Upper lobe of left lung (tissue), 4 donors: ENCODE measurements around the gene ATOH8.

Experiments used
- EP300 ChIP-seq, 4 donors: sonication (generic); formaldehyde crosslinking; IDR thresholded peaks; one replicate each; pipeline ENCODE4 v1.5.1; 2017; ENCODE audit warnings: antibody characterized with exemption in 4 of 4, control low read depth in 2 of 4
- POLR2A ChIP-seq, 4 donors: fragments of 450-650 bp; IDR thresholded peaks; one replicate each; pipeline ENCODE4 v1.5.1; 2016 to 2017; ENCODE audit warnings: antibody characterized with exemption in 4 of 4, mild to moderate bottlenecking in 2 of 4
- POLR2AphosphoS5 ChIP-seq, 2 donors: sonication (generic); formaldehyde crosslinking; IDR thresholded peaks; one replicate each; pipeline ENCODE4 v1.5.1; 2017; ENCODE audit warnings: antibody characterized with exemption in 2 of 2
- TF ChIP-seq, protein P1 (sequence below), 6 experiments: fragments of 450-650 bp in 4 of 6; fragments of 200-600 bp in 2 of 6; sonication (generic) in 2 of 6; IDR thresholded peaks; one replicate each; pipeline ENCODE4 v1.5.1; 2016 to 2019; ENCODE audit warnings: antibody characterized with exemption in 6 of 6

DNA sequence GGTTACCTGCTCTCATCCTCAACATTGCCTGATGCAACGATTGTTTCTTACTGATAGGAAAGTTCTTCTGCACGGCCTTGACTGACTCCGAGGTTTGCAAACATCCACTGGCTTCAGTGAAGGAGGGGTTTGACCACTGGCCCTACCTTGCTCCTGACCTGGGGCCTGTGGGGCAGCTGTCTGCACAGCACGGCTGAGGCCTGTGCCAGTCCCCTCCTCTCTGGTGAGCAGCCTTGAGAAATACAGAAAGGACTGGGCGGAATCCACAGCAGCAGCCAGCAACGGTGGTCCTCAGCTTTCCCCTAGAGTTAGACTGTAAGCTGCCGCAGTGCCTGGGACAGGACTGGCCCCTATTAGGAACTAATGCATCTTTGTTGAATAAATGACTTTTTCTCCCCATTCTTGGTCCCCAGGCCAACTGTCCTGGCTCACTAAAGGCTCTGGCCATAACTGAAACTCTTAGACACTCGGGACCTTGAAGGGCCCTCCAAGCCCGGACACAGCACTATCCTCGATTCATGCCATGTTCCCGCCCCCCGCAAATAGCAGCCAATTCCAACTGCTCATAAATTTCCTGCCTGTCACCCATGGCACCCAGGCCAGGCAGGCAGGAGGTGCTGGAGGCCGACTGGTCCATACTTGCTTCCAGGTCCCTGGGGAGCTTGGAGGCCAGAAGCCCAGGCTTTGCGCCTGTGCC is 26.7 kb downstream of the ATOH8 start:
- TF ChIP-seq, protein P1, sequence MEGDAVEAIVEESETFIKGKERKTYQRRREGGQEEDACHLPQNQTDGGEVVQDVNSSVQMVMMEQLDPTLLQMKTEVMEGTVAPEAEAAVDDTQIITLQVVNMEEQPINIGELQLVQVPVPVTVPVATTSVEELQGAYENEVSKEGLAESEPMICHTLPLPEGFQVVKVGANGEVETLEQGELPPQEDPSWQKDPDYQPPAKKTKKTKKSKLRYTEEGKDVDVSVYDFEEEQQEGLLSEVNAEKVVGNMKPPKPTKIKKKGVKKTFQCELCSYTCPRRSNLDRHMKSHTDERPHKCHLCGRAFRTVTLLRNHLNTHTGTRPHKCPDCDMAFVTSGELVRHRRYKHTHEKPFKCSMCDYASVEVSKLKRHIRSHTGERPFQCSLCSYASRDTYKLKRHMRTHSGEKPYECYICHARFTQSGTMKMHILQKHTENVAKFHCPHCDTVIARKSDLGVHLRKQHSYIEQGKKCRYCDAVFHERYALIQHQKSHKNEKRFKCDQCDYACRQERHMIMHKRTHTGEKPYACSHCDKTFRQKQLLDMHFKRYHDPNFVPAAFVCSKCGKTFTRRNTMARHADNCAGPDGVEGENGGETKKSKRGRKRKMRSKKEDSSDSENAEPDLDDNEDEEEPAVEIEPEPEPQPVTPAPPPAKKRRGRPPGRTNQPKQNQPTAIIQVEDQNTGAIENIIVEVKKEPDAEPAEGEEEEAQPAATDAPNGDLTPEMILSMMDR (IDR thresholded peaks at IDR 0.05), result no peak
- TF ChIP-seq POLR2A (IDR thresholded peaks at IDR 0.05), result no peak
- peak in 1 of 4 donors; percentile 49 for TF ChIP-seq EP300 (IDR thresholded peaks at IDR 0.05)
- peak in 1 of 2 donors; percentile 59 for TF ChIP-seq POLR2AphosphoS5 (IDR thresholded peaks at IDR 0.05)
